Endothelial cell of umbilical vein (primary cell): ENCODE data around the gene HRK. TPM values are rescaled to one million over a fixed set of nuclear protein-coding genes. Genes with fewer than 3 reads are reported as not detected.

ENCODE experiments used
- BruUV-seq: library from RNA; stranded (reverse); fragments of 400-500 nt; replicated peaks from 2 replicates; lab custom pipeline; 2021; lab: Mats Ljungman, UMichigan
- CTCF ChIA-PET: fragments of 300-600, 350-600 bp; sonication (Branson Sonifier 250); formaldehyde crosslinking; loops from one replicate; lab custom pipeline; 2021; ENCODE audit warnings: antibody characterized with exemption, inconsistent platforms; lab: Charles Lee
- POLR2A ChIA-PET: fragments of 300-600, 350-600 bp; sonication (Branson Sonifier 250); formaldehyde crosslinking; loops from one replicate; lab custom pipeline; 2021; ENCODE audit warnings: antibody characterized with exemption, inconsistent platforms; lab: Charles Lee
- DNase-seq: peaks from one replicate; pipeline ENCODE4 v3.0.0-alpha.2; 2011; ENCODE audit warnings: low read depth, low spot score
- FAIRE-seq: peaks from 2 replicates; lab custom pipeline; 2011; peaks lifted over from hg19 to GRCh38; lab: Jason Lieb, UNC
- H2AFZ ChIP-seq: 2 replicates; pipeline ENCODE4 v1.6.0; 2012; ENCODE audit warnings: low read depth, low read length, control low read depth, inconsistent platforms
- H3K27ac ChIP-seq: 2 replicates; pipeline ENCODE4 v1.5.1; 2011; ENCODE audit warnings: low read depth, mild to moderate bottlenecking, control low read depth, low read length, moderate library complexity; ENCODE audit not compliant: insufficient read depth
- H3K27me3 ChIP-seq, 2 experiments: 2 replicates each; pipeline versions ENCODE4 v1.6.0 to v1.6.1; 2011; ENCODE audit warnings: low read length in 2 of 2, mixed read lengths in 1 of 2; ENCODE audit not compliant: control insufficient read depth in 2 of 2, insufficient read depth in 2 of 2
- H3K36me3 ChIP-seq, 2 experiments: 2 replicates in 1 of 2; 3 replicates in 1 of 2; pipeline ENCODE4 v1.5.1; 2011; ENCODE audit warnings: low read length in 2 of 2, mild to moderate bottlenecking in 1 of 2, moderate library complexity in 1 of 2; ENCODE audit not compliant: control insufficient read depth in 2 of 2, insufficient read depth in 2 of 2; ENCODE audit errors: extremely low read depth in 1 of 2
- H3K4me1 ChIP-seq: 3 replicates; pipeline ENCODE4 v1.5.1; 2011; ENCODE audit warnings: mild to moderate bottlenecking, low read length; ENCODE audit not compliant: control insufficient read depth, insufficient read depth; ENCODE audit errors: extremely low read depth
- H3K4me2 ChIP-seq: 2 replicates; pipeline ENCODE4 v1.6.1; 2011; ENCODE audit warnings: low read length, control low read depth, mixed read lengths; ENCODE audit not compliant: insufficient read depth
- H3K4me3 ChIP-seq, 3 experiments: fragments of 200-600 bp in 1 of 3; sonication (generic), shearing (Covaris generic) in 1 of 3; replicated peaks in 1 of 3; 2 replicates each; pipeline ENCODE4 v1.5.1; 2011 to 2016; ENCODE audit warnings: control low read depth in 3 of 3, low read length in 3 of 3, mild to moderate bottlenecking in 2 of 3, inconsistent platforms in 1 of 3, low read depth in 1 of 3, moderate library complexity in 1 of 3; ENCODE audit not compliant: insufficient read depth in 1 of 3
- H3K79me2 ChIP-seq: 2 replicates; pipeline ENCODE4 v1.6.0; 2012; ENCODE audit warnings: low read length, inconsistent platforms; ENCODE audit not compliant: control insufficient read depth, insufficient read depth
- H3K9ac ChIP-seq: replicated peaks from 2 replicates; pipeline ENCODE3; 2011; ENCODE audit warnings: low read length, control low read depth; ENCODE audit not compliant: insufficient read depth; ENCODE audit errors: extremely low read depth
- H3K9me1 ChIP-seq: replicated peaks from 3 replicates; pipeline ENCODE4 v1.6.0; 2011; ENCODE audit warnings: mild to moderate bottlenecking, low read length; ENCODE audit not compliant: control insufficient read depth, insufficient read depth; ENCODE audit errors: extremely low read depth
- H3K9me3 ChIP-seq: replicated peaks from 2 replicates; pipeline ENCODE4 v1.5.1; 2012; ENCODE audit warnings: low read length, inconsistent platforms; ENCODE audit not compliant: control insufficient read depth, insufficient read depth
- H4K20me1 ChIP-seq: replicated peaks from 2 replicates; pipeline ENCODE3; 2011; ENCODE audit warnings: mild to moderate bottlenecking, low read length; ENCODE audit not compliant: control insufficient read depth, insufficient read depth; ENCODE audit errors: extremely low read depth
- FOS ChIP-seq: IDR thresholded peaks from 2 replicates; pipeline ENCODE4 v1.6.1; 2011; ENCODE audit warnings: mild to moderate bottlenecking, low read length, moderate library complexity, borderline replicate concordance; ENCODE audit not compliant: insufficient read depth
- POLR2A ChIP-seq: IDR thresholded peaks from 2 replicates; pipeline ENCODE4 v1.6.1; 2012; ENCODE audit warnings: low read depth, mild to moderate bottlenecking, control low read depth, low read length
- dilution Hi-C: fragments of 300-500 bp; cut with MboI; formaldehyde crosslinking; loops from one replicate; pipeline ENCODE4 v1.15.0; 2019; ENCODE audit warnings: low sequenced_read_pairs; ENCODE audit not compliant: extremely low pct_ligation_motif_present
- intact Hi-C: fragments of 100-400 bp; cut with micrococcal nuclease; formaldehyde crosslinking; loops from one replicate; pipeline ENCODE4 v1.10.0; 2022
- polyA plus RNA-seq, 4 experiments: library from polyadenylated mRNA; depleted of rRNA in 3 of 4; stranded (reverse) in 3 of 4; unstranded in 1 of 4; fragments of >200 nt; gene quantifications; 2 replicates each; pipeline versions ENCODE4 v1.2.1 to v1.2.3, GENCODE V29; 2011 to 2012; ENCODE audit warnings: missing spikeins in 1 of 4
- total RNA-seq: library from RNA; stranded (reverse); gene quantifications from 2 replicates; pipeline ENCODE4 v1.2.3, GENCODE V29; 2021

The HRK gene
- total and polyA plus RNA-seq, 2 donors (not counting 3 experiments of a cell fraction or from before 2014, with no cell fraction given) = not detected

DNA sequence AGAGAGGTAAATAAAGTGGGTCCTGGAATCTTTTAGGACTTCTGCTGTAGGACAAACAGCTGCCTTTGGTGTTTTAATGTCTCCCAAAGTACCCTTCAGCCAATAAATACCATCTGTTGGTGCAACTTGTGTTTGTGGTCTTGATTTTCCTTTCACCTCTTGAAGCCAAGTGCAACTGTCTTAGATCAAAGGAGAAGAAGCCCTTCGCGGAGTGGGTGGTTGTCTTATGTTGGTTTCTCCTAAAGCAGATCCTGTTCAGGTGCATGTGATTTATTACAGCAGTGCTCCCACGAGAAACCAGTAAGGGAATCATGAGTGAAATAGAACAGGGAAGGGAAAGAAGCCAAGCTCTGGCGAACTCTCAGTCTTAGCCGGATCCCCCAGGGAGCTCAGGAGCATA lies 27.7 kb downstream of the HRK start:
- Histone ChIP-seq H3K9ac (no peak overlapping the region), H3K36me3 (no peaks in the 10 kb centered on the region), H3K27me3 (no peaks in the 10 kb centered on the region), H3K9me1 (no peaks in the 10 kb centered on the region), H3K4me2 (no peak overlapping the region), H3K27ac (no peak overlapping the region), H2AFZ (no peak overlapping the region), H3K4me1 (no peaks in the 10 kb centered on the region), H4K20me1 (no peaks in the 10 kb centered on the region), H3K4me3 (no peak overlapping the region), H3K79me2 (no peaks in the 10 kb centered on the region), H3K9me3 (no peaks in the 10 kb centered on the region)
- dilution Hi-C loops = no loop called here
- CTCF ChIA-PET = no interaction called here
- POLR2A ChIA-PET = no interaction called here
- intact Hi-C loops = no loop called here
- TF ChIP-seq POLR2A = no peak
- no peak for FAIRE-seq
- no TSS peak for BruUV-seq
- DNase-seq = no peak

DNA sequence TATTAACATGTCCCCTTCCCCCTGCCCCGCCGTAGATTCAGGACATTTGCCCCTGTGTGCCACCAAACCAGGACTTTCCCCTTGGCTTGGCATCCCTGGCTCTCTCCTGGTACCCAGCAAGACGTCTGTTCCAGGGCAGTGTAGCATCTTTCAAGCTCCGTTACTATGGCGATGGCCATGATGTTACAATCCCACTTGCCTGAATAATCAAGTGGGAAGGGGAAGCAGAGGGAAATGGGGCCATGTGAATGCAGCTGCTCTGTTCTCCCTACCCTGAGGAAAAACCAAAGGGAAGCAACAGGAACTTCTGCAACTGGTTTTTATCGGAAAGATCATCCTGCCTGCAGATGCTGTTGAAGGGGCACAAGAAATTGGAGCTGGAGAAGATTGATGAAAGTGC lies 28.9 kb downstream of the HRK start:
- H3K27me3 ChIP-seq = no peaks in the 10 kb centered on the region
- no peak overlapping the region for H2AFZ ChIP-seq
- no peak overlapping the region for H3K9ac ChIP-seq
- no peak for DNase-seq
- no peaks in the 10 kb centered on the region for H3K9me1 ChIP-seq
- POLR2A ChIA-PET = no interaction called here
- no peak for FAIRE-seq
- dilution Hi-C loops = no loop called here
- no peaks in the 10 kb centered on the region for H3K4me1 ChIP-seq
- H3K79me2 ChIP-seq = no peaks in the 10 kb centered on the region
- H3K4me2 ChIP-seq = no peak overlapping the region
- intact Hi-C loops = no loop called here
- H3K27ac ChIP-seq = no peak overlapping the region
- no peaks in the 10 kb centered on the region for H3K36me3 ChIP-seq
- no TSS peak for BruUV-seq
- no peaks in the 10 kb centered on the region for H3K9me3 ChIP-seq
- TF ChIP-seq FOS = no peak
- no peak overlapping the region for H3K4me3 ChIP-seq
- CTCF ChIA-PET = interaction anchor here (1.9 kb wide), 1 partner anchor 11 kb away, joined by 4 read pairs; no protein-coding TSS in a partner anchor
- H4K20me1 ChIP-seq = no peaks in the 10 kb centered on the region
